Left ventricle myocardium superior (tissue), 1 donor: ENCODE results near the gene CD300H. TPM values are rescaled to one million over a fixed set of nuclear protein-coding genes. Genes with fewer than 3 reads are reported as not detected.
A peak's percentile ranks its signal among the peaks of the same experiment; 100 is the strongest.
"Not testable (repeated sequence)": the region's sequence is repeated elsewhere in the genome, so short reads cannot be mapped to it uniquely, and the experiment has no call there.

Experiments used
- ATAC-seq: fragments of 200-7000 bp; cut with Tn5 transposase; one replicate; pipeline ENCODE4 v1.9.1; 2020; ENCODE audit warnings: mild to moderate bottlenecking, moderate library complexity
- DNase-seq: peaks from one replicate; pipeline ENCODE4 v3.0.0-alpha.2; 2020
- intact Hi-C: fragments of 100-400 bp; cut with micrococcal nuclease; formaldehyde crosslinking; loops from one replicate; pipeline ENCODE4 v1.11.0; 2022
- total RNA-seq: library from RNA; stranded (reverse); fragmentation: NEBNext Ultra II Directional; extraction: Animal tissue kit (Norgen Biotek cat#: 25700); gene quantifications from one replicate; pipeline ENCODE4 v1.2.1, GENCODE V29; 2021
- donor health status: DM: no; HTN: yes; CAD: no; lungs with severe emphysema.

The CD300H gene
- total RNA-seq, 1 donor from 2014 or later: not detected

- intact Hi-C loops: no loop called here
- no peak for DNase-seq
- no peak for ATAC-seq
Observed at GRCh38 chr17:74592087-74592990, 25.0 kb upstream of the CD300H start, which contains the start of gene CD300LD. Gene CD300LD, minus strand, starts transcription at chr17:74592283. Its CDS starts 81 bp downstream, at chr17:74592202.

- intact Hi-C loops: no loop called here
- ATAC-seq (no peak), DNase-seq (no peak)
Observed at GRCh38 chr17:74591503-74591902, 24.2 kb upstream of the CD300H start.

DNA sequence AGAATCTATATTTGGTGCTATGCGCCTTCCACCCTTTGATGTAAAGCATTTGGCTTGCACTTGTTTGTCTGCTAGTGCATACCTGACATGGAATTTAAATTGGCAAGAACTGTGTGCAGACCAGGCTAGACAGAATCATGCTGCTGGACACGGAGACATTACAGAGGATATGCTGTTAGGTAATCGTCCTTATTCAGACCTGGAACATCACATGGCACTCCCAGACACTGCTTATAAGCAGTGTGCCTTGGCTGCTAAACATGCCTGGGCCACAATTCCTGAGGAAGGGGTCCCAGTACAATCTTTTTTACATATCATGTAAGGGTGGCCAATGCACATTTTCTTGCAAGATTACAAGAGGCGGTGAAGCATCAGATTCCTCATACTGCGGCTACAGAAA is 18.4 kb upstream of the CD300H start:
- intact Hi-C loops: no loop called here
- ATAC-seq (peak; percentile 44), DNase-seq (no peak)

DNA sequence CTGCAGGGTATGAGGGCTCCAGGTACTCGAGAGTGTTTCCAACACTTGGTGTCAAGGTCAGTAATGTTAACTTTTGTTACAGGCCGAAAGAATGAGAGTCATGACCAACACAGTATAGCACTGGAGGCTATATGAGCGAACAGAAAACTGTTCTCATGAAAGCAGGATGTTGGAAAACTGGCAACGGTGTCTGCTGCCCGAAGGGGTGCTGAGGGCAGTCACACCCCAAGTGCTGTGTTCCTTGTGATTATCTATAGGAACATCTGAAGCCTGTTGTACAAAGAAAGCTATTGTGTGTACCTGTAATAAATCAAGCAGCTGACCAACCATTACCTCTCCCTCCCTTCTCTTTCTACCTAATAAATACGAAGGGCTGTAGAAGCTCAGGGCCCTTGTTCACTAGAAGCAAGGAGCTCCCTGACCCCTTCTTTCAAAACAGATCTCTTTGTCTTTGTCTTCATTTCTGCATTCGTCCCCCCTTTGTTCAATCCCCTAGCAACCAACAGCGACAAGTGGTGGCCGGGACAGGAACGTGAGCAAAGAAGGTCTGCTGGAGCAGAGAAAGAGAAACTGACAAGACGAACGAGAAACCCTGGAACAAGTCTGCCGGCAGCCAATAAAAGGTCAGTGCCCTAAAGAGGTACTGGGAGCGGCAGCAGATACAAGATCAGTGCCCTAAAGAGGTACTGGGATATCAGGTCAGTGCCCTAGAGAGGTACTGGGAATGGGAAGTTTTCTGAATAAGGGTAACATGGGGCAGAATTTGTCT is 17.2 kb upstream of the CD300H start:
- intact Hi-C loops: no loop called here
- ATAC-seq (no peak), DNase-seq (no peak)

- ATAC-seq: no peak
- DNase-seq: no peak
- intact Hi-C loops: no loop called here
Observed at GRCh38 chr17:74582633-74583032, 15.3 kb upstream of the CD300H start.

DNA sequence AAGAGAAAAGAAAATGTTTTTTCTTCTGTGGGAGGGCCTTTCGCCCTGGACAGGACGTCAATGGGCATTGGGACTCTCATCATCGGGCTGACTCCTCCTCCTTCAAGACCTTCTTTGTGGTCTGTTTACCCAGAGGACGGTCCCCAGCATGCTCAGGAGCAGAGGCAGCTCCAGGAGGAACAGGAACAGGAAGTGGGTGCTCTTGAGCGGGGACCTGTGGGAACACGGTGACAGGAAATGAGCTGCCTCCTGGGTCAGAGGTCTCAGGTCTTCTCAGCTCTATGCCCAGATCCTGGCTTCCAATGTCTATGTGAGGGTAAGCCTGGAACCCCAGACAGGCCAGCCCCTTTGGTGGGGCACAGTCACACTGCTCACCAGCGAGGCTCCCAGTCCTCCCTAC is 12.6 kb upstream of the CD300H start:
- intact Hi-C loops: no loop called here
- DNase-seq (no peak), ATAC-seq (no peak)

DNA sequence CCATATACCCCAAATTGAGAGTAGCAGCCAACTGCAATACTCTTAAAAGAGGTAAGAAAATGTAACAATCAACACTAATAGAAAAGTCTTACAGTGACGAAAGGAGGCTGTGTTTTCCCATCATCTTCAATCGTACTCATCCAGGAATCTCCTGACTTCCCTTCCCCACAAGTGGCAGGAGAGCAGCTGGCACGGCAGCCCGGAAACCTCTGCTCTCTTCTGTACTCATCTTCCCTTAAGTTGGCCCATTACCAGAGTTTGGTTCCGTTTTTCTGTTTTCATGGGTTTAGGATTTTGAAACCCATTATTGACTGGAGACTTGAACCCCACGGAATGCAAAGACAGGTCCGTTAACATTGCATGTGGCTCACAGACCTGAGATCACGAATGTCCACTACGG is 11.7 kb upstream of the CD300H start:
- intact Hi-C loops: no loop called here
- DNase-seq (no peak), ATAC-seq (no peak)

DNA sequence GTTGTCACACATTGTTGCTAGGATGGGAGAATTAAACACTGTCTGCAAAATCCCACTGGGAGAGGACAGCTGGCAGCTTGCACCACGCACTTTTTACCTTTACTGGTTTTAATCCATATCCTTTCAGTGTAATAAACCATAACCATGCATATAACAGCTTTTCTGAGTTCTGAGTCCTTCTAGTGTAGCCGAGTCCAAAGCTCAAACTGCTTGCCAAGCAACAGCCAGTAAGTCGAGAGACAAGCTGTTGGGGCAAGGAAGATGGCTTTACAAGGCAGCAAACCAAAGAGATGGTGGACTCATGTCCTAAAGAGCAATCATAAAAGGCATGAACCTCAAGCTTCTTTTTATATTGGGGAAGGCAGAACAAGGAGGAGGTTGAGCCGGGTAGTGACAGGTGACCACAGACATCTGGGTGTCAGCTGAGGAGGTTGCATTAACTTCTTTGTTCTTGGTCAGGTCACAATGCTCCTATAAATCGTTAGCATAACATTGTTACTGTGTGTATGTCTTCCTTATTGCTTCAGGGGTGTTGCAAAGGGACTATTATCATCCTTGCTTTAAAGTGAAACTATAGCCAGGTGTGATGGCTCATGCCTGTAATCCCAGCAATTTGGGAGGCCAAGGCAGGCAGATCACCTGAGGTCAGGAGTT is 7.3 kb upstream of the CD300H start:
- ATAC-seq (no peak), DNase-seq (no peak)
- intact Hi-C loops: no loop called here

DNA sequence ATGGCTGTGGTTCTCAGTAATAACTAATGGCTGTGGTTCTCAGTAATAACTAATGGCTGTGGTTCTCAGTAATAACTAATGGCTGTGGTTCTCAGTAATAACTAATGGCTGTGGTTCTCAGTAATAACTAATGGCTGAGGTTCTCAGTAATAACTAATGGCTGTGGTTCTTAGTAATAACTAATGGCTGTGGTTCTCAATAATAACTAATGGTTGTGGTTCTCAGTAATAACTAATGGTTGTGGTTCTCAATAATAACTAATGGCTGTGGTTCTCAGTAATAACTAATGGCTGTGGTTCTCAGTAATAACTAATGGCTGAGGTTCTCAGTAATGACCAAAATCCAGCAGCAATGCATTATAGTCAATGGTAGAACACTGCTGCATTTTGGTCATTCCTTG is 6.3 kb upstream of the CD300H start:
- DNase-seq, ATAC-seq, intact Hi-C loops: not testable (repeated sequence)

- ATAC-seq (no peak), DNase-seq (no peak)
- intact Hi-C loops: no loop called here
Observed at GRCh38 chr17:74573169-74573568, 5.9 kb upstream of the CD300H start.

DNA sequence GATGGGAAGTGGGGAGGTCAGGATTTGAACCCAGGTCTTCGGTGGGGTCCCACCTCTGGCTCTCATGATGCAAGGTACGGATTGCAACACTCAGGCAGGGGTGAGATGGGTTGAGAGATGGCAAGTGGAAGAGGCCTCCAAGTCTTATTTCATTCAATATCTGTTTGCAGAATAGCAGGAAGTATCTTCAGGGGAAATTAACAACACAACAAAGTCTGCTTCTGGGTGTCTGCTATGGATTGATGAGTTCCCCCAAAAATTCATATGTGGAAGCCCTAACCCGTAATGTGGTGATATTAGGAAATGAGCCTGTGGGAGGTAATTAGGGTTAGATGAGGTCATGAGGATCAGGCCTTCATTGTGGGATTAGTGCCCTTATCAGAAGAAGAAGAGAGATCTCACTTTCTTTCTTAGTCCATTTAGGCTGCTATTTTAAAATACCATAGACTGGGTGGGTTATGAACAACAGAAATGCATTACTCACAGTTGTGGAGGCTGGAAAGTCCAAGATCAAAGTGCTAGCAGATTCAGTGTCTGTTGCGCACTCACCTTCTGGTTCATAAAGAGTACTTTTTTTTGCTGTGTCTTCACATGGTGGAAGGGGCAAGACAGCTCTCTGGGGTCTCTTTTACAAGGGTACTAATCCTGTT is 4.4 kb upstream of the CD300H start:
- DNase-seq (no peak), ATAC-seq (no peak)
- intact Hi-C loops: no loop called here

DNA sequence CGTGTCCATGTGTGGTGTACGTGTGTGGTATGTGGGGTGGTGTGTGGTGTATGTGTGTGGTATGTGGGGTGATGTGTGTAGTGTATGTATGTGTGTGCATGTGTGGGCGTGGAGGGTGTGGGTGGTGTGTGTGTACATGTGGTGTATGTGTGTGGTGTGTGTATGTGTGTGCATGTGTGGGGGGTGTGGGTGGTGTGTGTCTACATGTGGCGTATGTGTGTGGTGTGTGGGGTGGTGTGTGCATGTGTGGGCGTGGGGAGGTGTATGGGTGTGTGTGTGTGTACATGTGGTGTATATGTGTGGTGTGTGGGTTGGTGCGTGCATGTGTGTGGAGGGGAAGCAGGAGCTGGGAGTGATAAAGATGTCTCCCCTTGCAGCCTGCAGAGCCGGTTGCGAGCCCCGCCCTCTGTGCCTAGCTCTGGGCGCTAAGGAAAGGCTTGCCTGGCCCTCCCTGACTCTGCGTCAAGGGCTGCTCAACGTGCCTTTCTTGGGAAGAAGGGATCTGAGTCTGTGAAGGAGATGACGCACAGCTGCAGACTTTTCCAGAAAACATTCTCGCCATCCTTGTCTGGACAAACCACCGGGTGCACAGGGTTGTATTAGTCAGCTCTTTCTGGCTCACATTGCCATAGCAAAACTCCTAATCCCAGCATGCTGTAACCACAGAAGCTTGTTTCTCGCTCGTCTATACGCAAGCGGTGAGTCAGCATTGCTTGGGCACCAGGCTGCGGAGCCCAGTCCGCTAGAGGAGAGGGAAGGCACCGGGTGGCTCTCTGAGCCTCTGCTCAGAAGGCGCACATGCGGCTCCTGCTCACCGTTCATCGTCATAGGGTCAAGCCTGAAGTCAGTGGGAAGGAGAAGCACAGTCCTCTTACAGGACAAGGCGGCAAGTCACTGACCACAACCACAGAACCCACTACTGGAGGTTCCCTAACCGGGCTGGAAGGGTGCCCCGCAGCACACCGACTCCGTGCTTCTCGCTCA is 2.0 kb upstream of the CD300H start:
- ATAC-seq (peak; percentile 64), DNase-seq (peak; percentile 49)
- intact Hi-C loops: no loop called here

DNA sequence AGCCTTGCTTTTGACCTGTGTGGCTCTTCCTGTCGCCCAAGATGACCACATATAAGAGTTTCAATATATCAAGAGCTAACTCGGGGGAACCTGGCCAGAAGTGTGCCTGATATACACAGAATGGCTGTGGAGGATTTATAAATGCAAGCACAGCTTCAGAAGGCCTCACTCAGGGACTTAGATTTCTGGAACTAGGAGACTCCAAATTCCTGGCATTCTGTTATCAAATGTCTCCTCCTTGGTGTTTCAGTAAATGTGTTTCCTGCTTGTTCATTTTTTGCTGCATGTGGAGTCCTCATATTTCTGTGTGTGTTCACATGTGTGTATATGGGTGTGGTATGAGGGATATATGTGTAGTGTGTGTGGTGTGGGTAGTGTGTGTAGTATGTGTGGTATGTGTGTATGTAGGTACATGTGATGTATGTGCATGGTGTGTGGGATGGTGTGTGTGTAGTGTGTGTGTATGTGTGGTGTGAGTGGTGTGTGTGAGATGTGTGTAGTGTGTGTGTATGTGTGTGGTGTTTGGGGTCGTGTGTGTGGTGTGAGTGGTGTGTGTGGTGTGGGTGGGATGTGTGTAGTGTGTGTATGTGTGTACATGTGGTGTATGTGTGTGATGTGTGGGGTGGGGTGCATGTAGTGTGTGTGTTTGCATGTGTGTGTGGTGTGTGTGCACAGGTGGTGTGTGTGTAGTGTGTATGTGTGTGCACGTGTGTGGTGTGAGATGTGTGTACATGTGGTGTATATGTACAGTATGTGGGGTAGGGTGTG is 981 bp upstream of the CD300H start:
- ATAC-seq: no peak
- DNase-seq: no peak
- intact Hi-C loops: no loop called here

- intact Hi-C loops: no loop called here
- ATAC-seq: peak; percentile 40
- DNase-seq: peak; percentile 49
Observed at GRCh38 chr17:74566132-74566753, 1.1 kb downstream of the CD300H start.

- intact Hi-C loops: no loop called here
- DNase-seq (no peak), ATAC-seq (no peak)
Observed at GRCh38 chr17:74565126-74565525, 2.2 kb downstream of the CD300H start.

- ATAC-seq (no peak), DNase-seq (no peak)
- intact Hi-C loops: no loop called here
Observed at GRCh38 chr17:74563358-74563757, 4.0 kb downstream of the CD300H start.

DNA sequence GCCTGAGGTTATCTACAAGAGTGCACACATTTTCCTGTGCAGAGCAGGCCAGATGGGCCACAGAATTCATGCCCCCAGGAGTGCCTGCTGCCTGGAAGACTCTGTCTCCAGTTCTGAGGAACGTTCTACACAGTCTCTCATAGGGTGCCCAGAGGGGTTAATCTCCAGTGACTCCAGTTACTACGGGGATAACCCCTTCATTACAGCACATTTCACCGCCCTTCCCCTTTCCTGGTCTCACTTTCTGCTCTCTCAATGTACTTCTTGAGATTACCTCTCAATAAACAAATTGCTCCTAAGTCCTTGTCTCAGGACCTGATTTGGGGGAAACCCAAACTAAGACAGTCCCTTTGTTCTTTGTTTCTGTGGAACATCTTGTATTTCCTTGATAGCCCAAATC is 5.7 kb downstream of the CD300H start:
- intact Hi-C loops: no loop called here
- no peak for DNase-seq
- no peak for ATAC-seq
